SK-N-SH (cell line): ENCODE measurements around the gene IRGM. TPM values are rescaled to one million over a fixed set of nuclear protein-coding genes. Genes with fewer than 3 reads are reported as not detected.

Experiments
- CTCF ChIA-PET: fragments of 300-600, 350-600 bp; formaldehyde crosslinking; extraction: SDS; loops from one replicate; lab custom pipeline; 2021; lab: Yijun Ruan, JAX
- POLR2A ChIA-PET: fragments of 350-600 bp; sonication (Branson Sonifier 250); formaldehyde crosslinking; extraction: SDS; loops from one replicate; lab custom pipeline; 2020; ENCODE audit warnings: antibody characterized with exemption, inconsistent platforms; lab: Yijun Ruan, JAX
- DNase-seq: peaks from one replicate; pipeline ENCODE4 v3.0.0; 2012
- H2AFZ ChIP-seq: fragments of 200-600 bp; sonication (generic); 2 replicates; pipeline ENCODE4 v1.8.1; 2016; ENCODE audit warnings: antibody characterized with exemption, mild to moderate bottlenecking, low read depth
- H3F3A ChIP-seq: fragments of 200-600 bp; sonication (generic); replicated peaks from 2 replicates; pipeline ENCODE3; 2016; ENCODE audit warnings: antibody characterized with exemption, mild to moderate bottlenecking; ENCODE audit not compliant: insufficient read depth
- H3K27ac ChIP-seq, 2 experiments: fragments of 200-500 bp in 1 of 2; fragments of 200-600 bp in 1 of 2; sonication (Bioruptor generic) in 1 of 2; sonication (generic), shearing (Covaris generic) in 1 of 2; 2 replicates each; pipeline versions ENCODE4 v1.5.1 to v1.6.1; 2014 to 2016; ENCODE audit warnings: low read depth in 2 of 2, inconsistent platforms in 1 of 2, low read length in 1 of 2, mild to moderate bottlenecking in 1 of 2, mixed read lengths in 1 of 2
- H3K27me3 ChIP-seq: fragments of 200-600 bp; sonication (generic), shearing (Covaris generic); 2 replicates; pipeline ENCODE4 v1.6.1; 2016; ENCODE audit warnings: mixed run types; ENCODE audit not compliant: insufficient read depth
- H3K36me3 ChIP-seq, 2 experiments: fragments of 200-500 bp in 1 of 2; fragments of 200-600 bp in 1 of 2; sonication (Bioruptor generic) in 1 of 2; sonication (generic) in 1 of 2; replicated peaks in 1 of 2; 2 replicates each; pipeline versions ENCODE3 to v1.5.1; 2014 to 2016; ENCODE audit warnings: low read length in 1 of 2, mild to moderate bottlenecking in 1 of 2; ENCODE audit not compliant: insufficient read depth in 2 of 2, control insufficient read depth in 1 of 2
- H3K4me1 ChIP-seq, 2 experiments: fragments of 200-500 bp in 1 of 2; fragments of 200-600 bp in 1 of 2; sonication (Bioruptor generic) in 1 of 2; sonication (generic), shearing (Covaris generic) in 1 of 2; 2 replicates each; pipeline versions ENCODE4 v1.5.1 to v1.6.1; 2014 to 2016; ENCODE audit warnings: low read depth in 1 of 2, low read length in 1 of 2, mixed run types in 1 of 2; ENCODE audit not compliant: insufficient read depth in 2 of 2, control insufficient read depth in 1 of 2
- H3K4me2 ChIP-seq: fragments of 200-600 bp; sonication (generic), shearing (Covaris generic); 2 replicates; pipeline ENCODE4 v1.6.1; 2017; ENCODE audit warnings: mixed run types
- H3K4me3 ChIP-seq, 2 experiments: fragments of 200-500 bp in 1 of 2; fragments of 200-600 bp in 1 of 2; sonication (Bioruptor generic) in 1 of 2; sonication (generic), shearing (Covaris generic) in 1 of 2; 2 replicates each; pipeline versions ENCODE4 v1.5.1 to v1.8.1; 2014 to 2016; ENCODE audit warnings: low read depth in 2 of 2, inconsistent platforms in 1 of 2, low read length in 1 of 2, mild to moderate bottlenecking in 1 of 2, mixed read lengths in 1 of 2, moderate library complexity in 1 of 2
- H3K79me2 ChIP-seq: fragments of 200-600 bp; sonication (generic); 2 replicates; pipeline ENCODE4 v1.8.1; 2017; ENCODE audit warnings: mild to moderate bottlenecking; ENCODE audit not compliant: insufficient read depth
- H3K9ac ChIP-seq: fragments of 200-600 bp; sonication (generic); 2 replicates; pipeline ENCODE4 v1.6.1; 2017; ENCODE audit warnings: mixed run types
- H3K9me2 ChIP-seq: fragments of 200-600 bp; sonication (generic); 2 replicates; pipeline ENCODE4 v1.6.1; 2017; ENCODE audit warnings: mixed run types
- H3K9me3 ChIP-seq: fragments of 200-600 bp; sonication (generic); 2 replicates; pipeline ENCODE4 v1.6.1; 2017; ENCODE audit warnings: mixed run types, mild to moderate bottlenecking, moderate library complexity
- H4K20me1 ChIP-seq: fragments of 200-600 bp; sonication (generic); 2 replicates; pipeline ENCODE4 v1.6.1; 2017; ENCODE audit warnings: mild to moderate bottlenecking, mixed run types; ENCODE audit not compliant: insufficient read depth
- CTCF ChIP-seq: fragments of 200-600 bp; sonication (generic); IDR thresholded peaks from 2 replicates; pipeline ENCODE4 v1.6.1; 2017; ENCODE audit warnings: antibody characterized with exemption, mild to moderate bottlenecking, moderate library complexity
- ELF1 ChIP-seq: IDR thresholded peaks from 2 replicates; pipeline ENCODE4 v1.4.0; 2012
- GATA2 ChIP-seq: sonication (generic); formaldehyde crosslinking; IDR thresholded peaks from 2 replicates; pipeline ENCODE4 v1.5.0; 2020; ENCODE audit warnings: mild to moderate bottlenecking, missing genetic modification reagents
- JUND ChIP-seq: IDR thresholded peaks from 2 replicates; pipeline ENCODE4 v1.4.0; 2012
- MAX ChIP-seq: IDR thresholded peaks from 2 replicates; pipeline ENCODE4 v1.4.0; 2012; ENCODE audit warnings: low read depth
- MXI1 ChIP-seq: IDR thresholded peaks from 2 replicates; pipeline ENCODE4 v1.6.1; 2012; ENCODE audit warnings: mild to moderate bottlenecking, low read depth, low read length, improper control_type of control experiment
- NRF1 ChIP-seq: IDR thresholded peaks from 2 replicates; pipeline ENCODE4 v1.6.1; 2012; ENCODE audit warnings: low read depth, mild to moderate bottlenecking, low read length
- REST ChIP-seq: IDR thresholded peaks from 2 replicates; pipeline ENCODE4 v1.6.1; 2012; ENCODE audit warnings: mild to moderate bottlenecking, low read depth, low read length, moderate library complexity
- SIN3A ChIP-seq: IDR thresholded peaks from 2 replicates; pipeline ENCODE4 v1.6.1; 2012; ENCODE audit warnings: low read depth, mild to moderate bottlenecking, low read length, moderate library complexity, borderline replicate concordance
- YY1 ChIP-seq: IDR thresholded peaks from 2 replicates; pipeline ENCODE4 v1.4.0; 2012; ENCODE audit warnings: low read depth, mild to moderate bottlenecking
- WGBS: methylation state at CpG from one replicate; pipeline ENCODE4 v1.1.6; 2017; ENCODE audit warnings: low lambda C conversion rate; 5-methylcytosine and 5-hydroxymethylcytosine counted together
- polyA plus RNA-seq, 3 experiments: library from polyadenylated mRNA; depleted of rRNA; stranded (reverse); fragments of >200 nt; gene quantifications; 2 replicates each; pipeline ENCODE4 v1.2.3, GENCODE V29; 2012

Gene IRGM
- polyA plus RNA-seq, 1 of the 3 experiments (the other 2 are of a cell fraction), result 0.13 TPM

- WGBS, result 91% methylated on average over 8 of the region's 8 CpGs
- Histone ChIP-seq H3K4me2 (no peak overlapping the region), H3K4me1 (no peaks in the 10 kb centered on the region), H4K20me1 (no peaks in the 10 kb centered on the region), H2AFZ (no peak overlapping the region), H3K36me3 (peaks cover 40 to 52% of the 10 kb centered on the region in 2 experiments), H3K9me3 (peaks cover 58% of the 10 kb centered on the region), H3K79me2 (no peaks in the 10 kb centered on the region)
- POLR2A ChIA-PET, result no interaction called here
- TF ChIP-seq CTCF (no peak), SIN3A (no peak), NRF1 (no peak), REST (no peak), MAX (no peak), YY1 (no peak), GATA2 (CRISPR knock-in tag) (no peak), JUND (no peak), MXI1 (no peak), ELF1 (no peak)
- TF ChIP-seq, all 33 proteins: peak for 0
- no peaks in the 10 kb centered on the region for H3K27me3 ChIP-seq
- no peak for DNase-seq
- CTCF ChIA-PET, result no interaction called here
- no peak overlapping the region for H3K9ac ChIP-seq
- no peaks in the 10 kb centered on the region for H3K9me2 ChIP-seq
- H3K27ac ChIP-seq, result no peak overlapping the region
- H3K4me3 ChIP-seq, result peak overlapping the region in 1 of 2 experiments; percentile 6; a peak in 1 of 4 replicates
- no peaks in the 10 kb centered on the region for H3F3A ChIP-seq
These were observed 49.4 kb downstream of the IRGM start for GRCh38 chr5:150895431-150896428.

Other genes starting within 250 kb of the IRGM start
- gene SYNPO, start 205.9 kb upstream of the IRGM start, polyA plus RNA-seq (2012; rRNA removed), result 3.0 and 5.1 TPM in 2 replicates
- gene MYOZ3, start 185.3 kb upstream of the IRGM start, polyA plus RNA-seq (2012; rRNA removed), result 0.26 and 0.41 TPM in 2 replicates
- gene RBM22, start 145.5 kb upstream of the IRGM start, polyA plus RNA-seq (2012; rRNA removed), result 30.7 and 41.0 TPM in 2 replicates
- gene DCTN4, start 87.5 kb upstream of the IRGM start, polyA plus RNA-seq (2012; rRNA removed), result 22.8 and 30.5 TPM in 2 replicates
- gene SMIM3, start 67.8 kb upstream of the IRGM start, polyA plus RNA-seq (2012; rRNA removed), result 39.9 and 44.8 TPM in 2 replicates
- gene ZNF300, start 58.5 kb downstream of the IRGM start, polyA plus RNA-seq (2012; rRNA removed), result 3.5 and 4.9 TPM in 2 replicates
- 3.2 and 3.8 TPM in 2 replicates for gene GPX3, start 174.1 kb downstream of the IRGM start, polyA plus RNA-seq (2012; rRNA removed)
- 39.4 and 46.2 TPM in 2 replicates for gene TNIP1, start 234.5 kb downstream of the IRGM start, polyA plus RNA-seq (2012; rRNA removed)